ENCODE data around the gene TFDP1.

The TFDP1 gene

DNA sequence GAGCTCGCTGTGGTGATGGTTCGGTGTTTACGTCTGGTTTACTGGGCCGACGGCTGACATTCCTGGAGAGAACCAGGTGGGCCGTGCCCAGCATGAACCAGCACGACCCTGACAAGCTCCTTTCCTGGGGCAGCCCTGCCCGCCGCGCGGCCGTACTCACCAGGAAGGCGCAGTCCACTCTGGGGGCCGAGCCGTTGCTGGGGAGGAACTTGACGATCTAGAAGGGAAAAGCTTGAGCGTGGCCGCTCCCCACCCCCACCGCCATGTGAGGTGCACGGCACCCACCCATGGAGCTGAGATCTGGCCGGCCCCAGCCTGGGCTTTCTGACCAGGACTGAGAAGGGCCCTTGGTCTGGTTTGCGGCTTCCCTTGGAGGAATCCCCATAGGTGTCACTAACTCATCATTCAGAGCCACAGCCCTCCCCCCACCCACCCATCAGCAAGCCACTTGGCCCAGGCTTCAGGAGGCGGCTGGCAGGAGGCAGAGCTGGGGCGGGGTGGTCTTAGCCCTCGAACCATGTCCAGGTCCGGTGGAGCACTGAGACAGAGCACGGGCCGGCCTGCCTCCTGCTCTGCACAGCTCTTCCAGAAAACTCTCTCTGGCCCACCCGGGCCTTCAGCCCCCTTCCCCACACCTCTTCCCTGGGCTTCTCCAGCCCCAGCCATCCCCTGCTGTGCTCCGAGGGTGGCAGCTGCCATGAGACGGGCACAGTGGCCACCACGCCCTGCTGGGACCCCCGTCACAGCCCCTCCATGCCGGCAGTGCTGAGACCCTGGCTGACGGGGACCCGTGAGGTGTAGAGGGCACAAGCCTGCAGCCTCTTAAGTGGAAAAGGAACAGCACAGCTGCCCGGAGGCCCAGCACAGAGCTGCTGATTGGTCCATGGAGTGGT is 67.2 kb downstream of the TFDP1 start:
- no peak for DNase-seq (ENCODE audit: low read depth)
- TF ChIP-seq, protein P1, sequence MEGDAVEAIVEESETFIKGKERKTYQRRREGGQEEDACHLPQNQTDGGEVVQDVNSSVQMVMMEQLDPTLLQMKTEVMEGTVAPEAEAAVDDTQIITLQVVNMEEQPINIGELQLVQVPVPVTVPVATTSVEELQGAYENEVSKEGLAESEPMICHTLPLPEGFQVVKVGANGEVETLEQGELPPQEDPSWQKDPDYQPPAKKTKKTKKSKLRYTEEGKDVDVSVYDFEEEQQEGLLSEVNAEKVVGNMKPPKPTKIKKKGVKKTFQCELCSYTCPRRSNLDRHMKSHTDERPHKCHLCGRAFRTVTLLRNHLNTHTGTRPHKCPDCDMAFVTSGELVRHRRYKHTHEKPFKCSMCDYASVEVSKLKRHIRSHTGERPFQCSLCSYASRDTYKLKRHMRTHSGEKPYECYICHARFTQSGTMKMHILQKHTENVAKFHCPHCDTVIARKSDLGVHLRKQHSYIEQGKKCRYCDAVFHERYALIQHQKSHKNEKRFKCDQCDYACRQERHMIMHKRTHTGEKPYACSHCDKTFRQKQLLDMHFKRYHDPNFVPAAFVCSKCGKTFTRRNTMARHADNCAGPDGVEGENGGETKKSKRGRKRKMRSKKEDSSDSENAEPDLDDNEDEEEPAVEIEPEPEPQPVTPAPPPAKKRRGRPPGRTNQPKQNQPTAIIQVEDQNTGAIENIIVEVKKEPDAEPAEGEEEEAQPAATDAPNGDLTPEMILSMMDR (conservative IDR thresholded peaks at IDR 0.05; ENCODE audit: low read length) = no peak
- H3K4me3 ChIP-seq (ENCODE audit: low read length) = no peak overlapping the region

DNA sequence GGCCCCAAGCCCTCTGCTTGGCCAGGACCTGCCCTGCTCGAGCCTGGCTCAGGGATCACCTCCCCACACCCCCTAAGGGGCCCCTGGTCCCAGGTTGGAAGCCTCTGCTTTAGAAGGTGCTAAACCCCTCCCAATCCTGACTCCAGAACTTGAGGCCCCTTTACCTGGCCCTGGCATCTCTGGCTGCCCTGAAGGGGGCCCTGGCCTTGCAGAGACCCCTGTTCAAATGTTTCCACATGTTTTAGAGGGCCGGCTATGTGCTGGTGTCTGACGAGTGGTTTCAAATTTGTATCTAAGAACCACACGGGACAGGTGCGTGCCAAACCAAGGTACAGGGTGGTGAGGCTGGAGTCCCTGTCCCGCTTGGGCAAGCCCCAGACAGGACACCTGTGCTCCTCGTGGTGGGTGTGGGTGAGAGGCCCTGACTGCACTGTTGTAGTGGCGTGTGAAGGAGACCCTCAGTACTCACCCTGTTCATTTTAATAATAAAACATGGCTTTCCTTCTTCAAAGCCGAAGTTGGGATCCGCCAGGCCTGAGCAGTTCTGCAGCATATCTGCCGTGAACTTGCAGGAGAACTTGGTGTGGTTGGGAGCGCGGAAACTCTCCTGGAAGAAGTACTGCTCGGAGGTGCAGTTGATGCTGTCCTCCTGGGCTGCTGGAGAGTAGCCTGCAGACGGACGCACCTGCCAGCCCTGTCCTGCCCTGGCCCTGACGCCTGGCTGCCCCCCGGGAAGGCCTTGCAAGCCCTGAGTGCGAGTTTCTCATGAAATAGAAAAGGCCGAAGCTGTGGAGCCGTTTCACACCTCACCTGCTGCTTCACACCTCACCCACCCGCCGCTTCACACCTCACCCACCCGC is 68.1 kb downstream of the TFDP1 start:
- no peak for DNase-seq (ENCODE audit: low read depth)
- no peak overlapping the region for H3K4me3 ChIP-seq (ENCODE audit: low read length)
- TF ChIP-seq, protein P1 (conservative IDR thresholded peaks at IDR 0.05; ENCODE audit: low read length) = no peak

DNA sequence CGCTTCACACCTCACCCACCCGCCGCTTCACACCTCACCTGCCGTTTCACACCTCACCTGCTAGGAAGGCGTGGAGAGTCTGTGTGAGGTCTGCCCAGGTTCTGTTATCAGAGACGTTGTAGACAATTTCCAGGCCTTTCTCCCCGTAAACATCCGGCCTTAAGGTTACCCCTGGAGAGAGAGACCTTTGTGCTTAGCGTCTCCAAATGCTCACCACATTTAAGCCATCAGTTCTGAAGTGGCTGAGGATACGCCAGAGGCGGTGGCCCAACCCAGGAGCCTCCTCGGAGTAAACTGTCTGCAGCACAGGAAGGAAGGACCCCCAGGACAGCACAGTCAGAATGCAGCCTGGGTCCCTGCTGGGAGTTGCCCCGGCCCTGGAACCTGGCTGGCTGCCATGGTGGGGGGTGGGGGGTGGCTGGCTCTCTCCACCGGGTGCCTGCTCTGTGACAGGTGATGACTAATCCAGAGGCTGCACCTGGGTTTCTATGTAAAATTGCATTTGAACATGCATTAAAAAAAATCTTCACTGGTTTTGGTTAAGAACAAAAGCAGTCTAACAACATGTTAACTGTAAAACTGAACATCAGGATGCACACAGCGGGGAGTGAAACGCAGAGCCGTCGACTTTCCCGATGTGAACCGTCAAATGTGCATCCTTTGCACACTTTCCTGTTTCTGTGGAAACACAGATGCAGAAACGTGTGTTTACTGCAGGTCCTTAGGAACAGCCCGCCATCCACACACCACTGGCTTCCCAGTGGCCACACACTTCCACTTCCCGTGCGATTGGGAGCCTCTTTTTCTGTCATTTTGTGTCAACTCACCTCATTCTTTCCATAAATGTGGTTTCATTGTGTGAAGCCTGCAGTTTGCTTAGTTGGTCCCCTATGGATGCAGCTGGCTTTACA is 69.0 kb downstream of the TFDP1 start:
- DNase-seq (ENCODE audit: low read depth) = no peak
- TF ChIP-seq, protein P1 (conservative IDR thresholded peaks at IDR 0.05; ENCODE audit: low read length) = no peak
- no peak overlapping the region for H3K4me3 ChIP-seq (ENCODE audit: low read length)

DNA sequence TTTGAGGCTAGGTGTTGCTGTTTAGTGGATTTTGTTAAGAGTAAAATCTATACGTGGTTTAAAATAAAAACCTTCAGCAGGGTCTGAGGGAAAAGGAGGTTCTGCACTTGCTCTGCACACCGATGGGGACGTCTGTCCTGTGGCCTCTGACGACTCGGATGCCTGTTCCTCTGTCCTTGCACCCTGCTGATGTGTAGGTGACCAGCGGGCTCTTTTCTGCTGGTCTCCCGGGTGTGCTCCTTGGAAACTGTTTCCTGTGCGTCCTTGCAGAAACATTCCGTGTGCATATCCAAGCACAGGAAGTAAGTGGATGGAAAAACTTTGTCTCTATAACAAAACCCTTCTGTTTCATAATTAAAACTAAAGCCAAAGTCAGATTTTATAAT is 69.6 kb downstream of the TFDP1 start:
- TF ChIP-seq, protein P1 (conservative IDR thresholded peaks at IDR 0.05; ENCODE audit: low read length) = no peak
- no peak overlapping the region for H3K4me3 ChIP-seq (ENCODE audit: low read length)
- DNase-seq (ENCODE audit: low read depth) = no peak

DNA sequence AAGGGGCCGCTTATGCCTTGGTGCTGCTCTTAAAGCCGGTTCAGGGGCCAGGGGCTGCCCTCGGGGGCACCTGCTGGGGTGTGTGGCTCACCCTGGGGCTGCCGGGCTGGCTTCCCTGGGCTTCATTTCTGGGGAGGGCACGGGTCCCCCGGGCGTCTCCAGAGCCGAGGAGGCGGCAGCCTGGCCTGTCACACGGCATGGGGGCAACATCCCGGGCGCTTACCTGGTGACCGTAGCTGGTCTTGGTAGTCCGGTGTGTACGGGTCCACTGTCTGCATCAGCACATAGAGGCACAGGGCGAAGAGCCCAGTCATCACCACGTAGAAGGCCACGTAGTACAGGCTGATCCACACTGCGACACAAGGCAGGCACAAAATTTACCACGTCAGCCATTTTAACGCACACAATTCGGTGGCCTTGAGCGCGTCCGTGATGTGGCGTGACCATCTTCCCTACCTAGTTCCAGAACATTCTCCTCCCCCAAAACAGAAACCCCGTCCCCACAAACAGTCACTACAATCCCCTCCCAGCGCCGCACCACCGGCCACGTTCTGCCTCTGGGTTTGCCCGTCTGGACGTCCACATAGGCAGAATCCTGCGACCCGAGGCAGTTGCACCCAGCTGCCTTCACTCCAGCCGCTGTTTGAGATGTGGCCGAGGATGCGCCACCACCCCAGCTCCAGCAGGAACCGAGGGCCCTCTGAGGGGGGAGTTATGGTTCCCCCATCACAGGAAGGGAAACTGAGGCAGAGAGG is 70.2 kb downstream of the TFDP1 start:
- no peak overlapping the region for H3K4me3 ChIP-seq (ENCODE audit: low read length)
- DNase-seq (ENCODE audit: low read depth) = no peak
- TF ChIP-seq, protein P1 (conservative IDR thresholded peaks at IDR 0.05; ENCODE audit: low read length) = no peak

DNA sequence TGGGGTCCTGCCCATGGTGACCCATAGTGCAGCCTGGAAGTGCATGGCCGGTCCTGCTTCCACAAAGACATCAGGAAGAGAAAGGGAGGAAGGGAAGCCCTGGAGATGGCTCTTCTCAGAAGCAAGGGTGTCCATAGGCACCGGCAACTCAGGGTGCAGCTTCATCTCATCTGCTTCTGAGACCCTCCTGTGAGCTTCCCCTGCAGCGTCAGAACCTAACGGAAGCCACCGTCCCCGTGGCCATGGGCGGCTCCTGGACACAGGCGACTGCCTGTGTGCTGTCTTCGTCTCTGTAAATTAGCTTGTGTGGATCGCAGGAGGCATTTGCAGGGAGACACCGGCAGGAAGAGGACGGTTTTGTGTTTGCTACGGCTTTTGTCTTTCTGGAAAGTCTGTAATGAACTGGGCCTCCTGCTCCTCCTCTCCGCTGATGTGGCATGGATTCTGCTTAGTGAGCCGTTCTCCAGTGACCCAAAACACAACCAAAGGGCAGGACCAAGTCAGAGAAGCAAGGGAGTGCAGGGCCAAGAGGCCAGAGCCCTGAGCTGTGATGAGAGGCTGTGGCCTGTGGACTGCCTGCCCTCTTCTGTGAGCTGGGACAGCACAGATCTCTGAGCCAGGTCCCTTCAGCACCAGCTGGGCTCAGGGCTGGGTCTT is 70.9 kb downstream of the TFDP1 start:
- TF ChIP-seq, protein P1 (conservative IDR thresholded peaks at IDR 0.05; ENCODE audit: low read length) = no peak
- DNase-seq (ENCODE audit: low read depth) = no peak
- H3K4me3 ChIP-seq (ENCODE audit: low read length) = no peak overlapping the region

Data from AG10803 (cell line).